GM15510 (cell line): ENCODE data around the gene CRYBG1.

Experiments used
- POLR2A ChIP-seq: IDR thresholded peaks from 3 replicates; pipeline ENCODE4 v1.6.1; 2011; ENCODE audit warnings: borderline replicate concordance; ENCODE audit not compliant: insufficient read length; ENCODE audit errors: extremely low read depth

The CRYBG1 gene

GRCh38 chr6:106460481-106460880, 100.0 kb downstream of the CRYBG1 start:
- TF ChIP-seq POLR2A, result no peak

GRCh38 chr6:106461084-106461483, 100.6 kb downstream of the CRYBG1 start:
- TF ChIP-seq POLR2A, result no peak

- no peak for TF ChIP-seq POLR2A
These were observed 102.5 kb downstream of the CRYBG1 start for GRCh38 chr6:106462923-106463557.

- no peak for TF ChIP-seq POLR2A
These were observed 105.7 kb downstream of the CRYBG1 start for GRCh38 chr6:106466211-106466610.

GRCh38 chr6:106468935-106469334, 108.4 kb downstream of the CRYBG1 start:
- TF ChIP-seq POLR2A, result no peak

GRCh38 chr6:106469882-106470281, 109.4 kb downstream of the CRYBG1 start:
- TF ChIP-seq POLR2A, result no peak

- no peak for TF ChIP-seq POLR2A
These were observed 109.8 kb downstream of the CRYBG1 start for GRCh38 chr6:106470316-106470715.

GRCh38 chr6:106470811-106471210, 110.3 kb downstream of the CRYBG1 start:
- no peak for TF ChIP-seq POLR2A

- TF ChIP-seq POLR2A, result no peak
These were observed 113.3 kb downstream of the CRYBG1 start for GRCh38 chr6:106473812-106474211.

- TF ChIP-seq POLR2A, result no peak
These were observed 113.9 kb downstream of the CRYBG1 start for GRCh38 chr6:106474466-106474865.

- no peak for TF ChIP-seq POLR2A
These were observed 114.8 kb downstream of the CRYBG1 start for GRCh38 chr6:106475284-106475683.

- no peak for TF ChIP-seq POLR2A
These were observed 116.0 kb downstream of the CRYBG1 start for GRCh38 chr6:106476331-106477105.

GRCh38 chr6:106477146-106477545, 116.6 kb downstream of the CRYBG1 start:
- TF ChIP-seq POLR2A, result no peak

- no peak for TF ChIP-seq POLR2A
These were observed 117.3 kb downstream of the CRYBG1 start for GRCh38 chr6:106477790-106478189.

GRCh38 chr6:106486236-106486635, 125.7 kb downstream of the CRYBG1 start:
- no peak for TF ChIP-seq POLR2A
